ENCODE measurements around the gene TRIOBP. TPM values are rescaled to one million over a fixed set of nuclear protein-coding genes. Genes with fewer than 3 reads are reported as not detected.

TRIOBP gene
- total and polyA plus RNA-seq, 2 of the 13 experiments (the other 11 are each of a cell fraction or from before 2014, with no cell fraction given): 6.1 to 15.4 TPM

DNA sequence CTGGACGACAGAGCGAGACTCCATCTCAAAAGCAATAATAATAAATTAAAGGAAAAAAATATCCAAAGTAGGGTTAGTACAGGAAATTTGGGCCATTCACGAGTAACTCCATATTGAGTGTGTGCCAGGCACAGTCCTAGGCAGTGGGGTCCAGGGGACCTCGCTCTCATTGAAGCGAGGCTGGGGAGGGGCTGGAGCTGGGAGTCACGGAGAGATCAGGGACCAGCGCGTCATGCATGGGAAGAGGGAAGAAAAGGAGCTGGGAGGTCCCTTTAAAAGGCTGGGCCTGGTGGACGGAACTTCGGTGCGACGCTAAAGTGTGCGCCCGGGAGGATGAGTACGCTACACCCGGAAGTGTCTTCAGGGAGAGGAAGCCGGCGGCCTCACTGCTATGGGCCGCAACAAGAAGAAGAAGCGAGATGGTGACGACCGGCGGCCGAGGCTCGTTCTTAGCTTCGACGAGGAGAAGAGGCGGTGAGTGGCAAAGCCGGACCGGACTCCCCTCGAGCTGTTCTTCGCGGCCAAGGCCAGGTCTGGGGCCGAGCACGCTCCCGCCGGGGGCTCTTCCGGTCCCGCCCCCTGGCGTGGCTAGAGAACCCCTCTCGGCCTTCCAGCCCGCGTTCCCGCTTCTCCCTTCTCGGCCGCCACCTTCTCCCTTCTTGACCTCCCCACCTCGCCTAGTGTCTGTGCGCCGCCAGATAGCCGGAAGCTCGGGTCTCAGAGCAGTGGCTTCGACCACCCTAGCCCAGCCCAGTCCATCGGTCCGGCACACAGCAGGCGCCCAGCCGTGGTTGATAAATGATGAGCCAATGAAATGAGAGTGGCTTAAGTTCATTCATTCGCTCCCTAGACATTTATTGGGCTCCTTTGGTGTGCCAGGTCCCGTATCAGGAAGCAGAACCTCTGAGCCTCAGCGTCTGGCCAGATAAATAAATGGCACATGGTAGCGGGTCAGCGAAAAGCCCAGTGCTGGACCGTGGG lies 10.6 kb upstream of the TRIOBP start, which contains the start of gene NOL12 (continued):
- TF ChIP-seq ZNF674 (CRISPR knock-in tag; IDR thresholded peaks at IDR 0.05; ENCODE audit: low read depth) (0 out of 2 replicates have a peak, but pooled peaks have one; percentile 47), ZNF383 (CRISPR knock-in tag; IDR thresholded peaks at IDR 0.05; ENCODE audit: borderline replicate concordance) (no peak), NR2F1 (CRISPR knock-in tag; IDR thresholded peaks at IDR 0.05) (0 out of 4 replicates have a peak, but pooled peaks of 1 of the 2 experiments have one; percentile 15), ZNF430 (CRISPR knock-in tag; IDR thresholded peaks at IDR 0.05) (peak; percentile 87; the same call in 1 of the 2 replicates), ZNF441 (CRISPR knock-in tag; IDR thresholded peaks at IDR 0.05; ENCODE audit: borderline replicate concordance) (peak; percentile 15; the same call in 1 of the 2 replicates), MATR3 (CRISPR knock-in tag; IDR thresholded peaks at IDR 0.05) (no peak), ZFP82 (CRISPR knock-in tag; IDR thresholded peaks at IDR 0.05; ENCODE audit: borderline replicate concordance) (no peak), ZNF678 (CRISPR knock-in tag; IDR thresholded peaks at IDR 0.05) (no peak), ZNF333 (CRISPR knock-in tag; IDR thresholded peaks at IDR 0.05; ENCODE audit: borderline replicate concordance) (peak; percentile 51; the same call in 1 of the 2 replicates), ZNF724P (CRISPR knock-in tag; IDR thresholded peaks at IDR 0.05; ENCODE audit: borderline replicate concordance) (0 out of 2 replicates have a peak, but pooled peaks have one; percentile 35)
- TF ChIP-seq, protein P1, sequence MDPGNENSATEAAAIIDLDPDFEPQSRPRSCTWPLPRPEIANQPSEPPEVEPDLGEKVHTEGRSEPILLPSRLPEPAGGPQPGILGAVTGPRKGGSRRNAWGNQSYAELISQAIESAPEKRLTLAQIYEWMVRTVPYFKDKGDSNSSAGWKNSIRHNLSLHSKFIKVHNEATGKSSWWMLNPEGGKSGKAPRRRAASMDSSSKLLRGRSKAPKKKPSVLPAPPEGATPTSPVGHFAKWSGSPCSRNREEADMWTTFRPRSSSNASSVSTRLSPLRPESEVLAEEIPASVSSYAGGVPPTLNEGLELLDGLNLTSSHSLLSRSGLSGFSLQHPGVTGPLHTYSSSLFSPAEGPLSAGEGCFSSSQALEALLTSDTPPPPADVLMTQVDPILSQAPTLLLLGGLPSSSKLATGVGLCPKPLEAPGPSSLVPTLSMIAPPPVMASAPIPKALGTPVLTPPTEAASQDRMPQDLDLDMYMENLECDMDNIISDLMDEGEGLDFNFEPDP (CRISPR knock-in tag; conservative IDR thresholded peaks at IDR 0.05): 0 out of 2 replicates have a peak, but pooled peaks have one; percentile 91
- TF ChIP-seq, protein P2, sequence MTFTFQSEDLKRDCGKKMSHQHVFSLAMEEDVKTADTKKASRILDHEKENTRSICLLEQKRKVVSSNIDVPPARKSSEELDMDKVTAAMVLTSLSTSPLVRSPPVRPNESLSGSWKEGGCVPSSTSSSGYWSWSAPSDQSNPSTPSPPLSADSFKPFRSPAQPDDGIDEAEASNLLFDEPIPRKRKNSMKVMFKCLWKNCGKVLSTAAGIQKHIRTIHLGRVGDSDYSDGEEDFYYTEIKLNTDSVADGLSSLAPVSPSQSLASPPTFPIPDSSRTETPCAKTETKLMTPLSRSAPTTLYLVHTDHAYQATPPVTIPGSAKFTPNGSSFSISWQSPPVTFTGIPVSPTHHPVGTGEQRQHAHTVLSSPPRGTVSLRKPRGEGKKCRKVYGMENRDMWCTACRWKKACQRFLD (CRISPR knock-in tag; IDR thresholded peaks at IDR 0.05; ENCODE audit: borderline replicate concordance): no peak; the same call in 1 of the 2 replicates
- TF ChIP-seq, protein P3, sequence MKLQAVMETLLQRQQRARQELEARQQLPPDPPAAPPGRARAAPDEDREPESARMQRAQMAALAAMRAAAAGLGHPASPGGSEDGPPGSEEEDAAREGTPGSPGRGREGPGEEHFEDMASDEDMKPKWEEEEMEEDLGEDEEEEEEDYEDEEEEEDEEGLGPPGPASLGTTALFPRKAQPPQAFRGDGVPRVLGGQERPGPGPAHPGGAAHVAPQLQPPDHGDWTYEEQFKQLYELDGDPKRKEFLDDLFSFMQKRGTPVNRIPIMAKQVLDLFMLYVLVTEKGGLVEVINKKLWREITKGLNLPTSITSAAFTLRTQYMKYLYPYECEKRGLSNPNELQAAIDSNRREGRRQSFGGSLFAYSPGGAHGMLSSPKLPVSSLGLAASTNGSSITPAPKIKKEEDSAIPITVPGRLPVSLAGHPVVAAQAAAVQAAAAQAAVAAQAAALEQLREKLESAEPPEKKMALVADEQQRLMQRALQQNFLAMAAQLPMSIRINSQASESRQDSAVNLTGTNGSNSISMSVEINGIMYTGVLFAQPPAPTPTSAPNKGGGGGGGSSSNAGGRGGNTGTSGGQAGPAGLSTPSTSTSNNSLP (IDR thresholded peaks at IDR 0.05; ENCODE audit: low read depth, low read length): no peak
- TF ChIP-seq, protein P4, sequence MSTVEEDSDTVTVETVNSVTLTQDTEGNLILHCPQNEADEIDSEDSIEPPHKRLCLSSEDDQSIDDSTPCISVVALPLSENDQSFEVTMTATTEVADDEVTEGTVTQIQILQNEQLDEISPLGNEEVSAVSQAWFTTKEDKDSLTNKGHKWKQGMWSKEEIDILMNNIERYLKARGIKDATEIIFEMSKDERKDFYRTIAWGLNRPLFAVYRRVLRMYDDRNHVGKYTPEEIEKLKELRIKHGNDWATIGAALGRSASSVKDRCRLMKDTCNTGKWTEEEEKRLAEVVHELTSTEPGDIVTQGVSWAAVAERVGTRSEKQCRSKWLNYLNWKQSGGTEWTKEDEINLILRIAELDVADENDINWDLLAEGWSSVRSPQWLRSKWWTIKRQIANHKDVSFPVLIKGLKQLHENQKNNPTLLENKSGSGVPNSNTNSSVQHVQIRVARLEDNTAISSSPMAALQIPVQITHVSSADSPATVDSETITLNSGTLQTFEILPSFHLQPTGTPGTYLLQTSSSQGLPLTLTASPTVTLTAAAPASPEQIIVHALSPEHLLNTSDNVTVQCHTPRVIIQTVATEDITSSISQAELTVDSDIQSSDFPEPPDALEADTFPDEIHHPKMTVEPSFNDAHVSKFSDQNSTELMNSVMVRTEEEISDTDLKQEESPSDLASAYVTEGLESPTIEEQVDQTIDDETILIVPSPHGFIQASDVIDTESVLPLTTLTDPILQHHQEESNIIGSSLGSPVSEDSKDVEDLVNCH (CRISPR knock-in tag; IDR thresholded peaks at IDR 0.05): no peak
- TF ChIP-seq, protein P5, sequence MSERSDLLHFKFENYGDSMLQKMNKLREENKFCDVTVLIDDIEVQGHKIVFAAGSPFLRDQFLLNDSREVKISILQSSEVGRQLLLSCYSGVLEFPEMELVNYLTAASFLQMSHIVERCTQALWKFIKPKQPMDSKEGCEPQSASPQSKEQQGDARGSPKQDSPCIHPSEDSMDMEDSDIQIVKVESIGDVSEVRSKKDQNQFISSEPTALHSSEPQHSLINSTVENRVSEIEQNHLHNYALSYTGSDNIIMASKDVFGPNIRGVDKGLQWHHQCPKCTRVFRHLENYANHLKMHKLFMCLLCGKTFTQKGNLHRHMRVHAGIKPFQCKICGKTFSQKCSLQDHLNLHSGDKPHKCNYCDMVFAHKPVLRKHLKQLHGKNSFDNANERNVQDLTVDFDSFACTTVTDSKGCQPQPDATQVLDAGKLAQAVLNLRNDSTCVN (CRISPR knock-in tag; IDR thresholded peaks at IDR 0.05; ENCODE audit: borderline replicate concordance): peak; percentile 59; the same call in 1 of the 2 replicates
- TF ChIP-seq, protein P6, sequence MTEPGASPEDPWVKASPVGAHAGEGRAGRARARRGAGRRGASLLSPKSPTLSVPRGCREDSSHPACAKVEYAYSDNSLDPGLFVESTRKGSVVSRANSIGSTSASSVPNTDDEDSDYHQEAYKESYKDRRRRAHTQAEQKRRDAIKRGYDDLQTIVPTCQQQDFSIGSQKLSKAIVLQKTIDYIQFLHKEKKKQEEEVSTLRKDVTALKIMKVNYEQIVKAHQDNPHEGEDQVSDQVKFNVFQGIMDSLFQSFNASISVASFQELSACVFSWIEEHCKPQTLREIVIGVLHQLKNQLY (CRISPR knock-in tag; IDR thresholded peaks at IDR 0.05): 0 out of 2 replicates have a peak, but pooled peaks have one; percentile 64
